Spinal cord (tissue), 10 donors: Measurements from ENCODE around the gene RASGRF1. TPM values are rescaled to one million over a fixed set of nuclear protein-coding genes. Genes with fewer than 3 reads are reported as not detected.

Experiments used
- DNase-seq, 6 donors: peaks; one replicate each; pipeline versions ENCODE4 v3.0.0 to v3.0.0-alpha.2; 2013 to 2015; ENCODE audit warnings: low spot score in 6 of 6, low read depth in 4 of 6
- H3K27ac ChIP-seq: one replicate; pipeline ENCODE4 v1.5.1; 2013; ENCODE audit warnings: low read depth, low read length, control low read depth
- H3K27me3 ChIP-seq: one replicate; pipeline ENCODE4 v1.6.1; 2013; ENCODE audit warnings: low read length; ENCODE audit not compliant: control insufficient read depth, insufficient read depth
- H3K36me3 ChIP-seq: one replicate; pipeline ENCODE4 v1.6.1; 2013; ENCODE audit warnings: low read length; ENCODE audit not compliant: control insufficient read depth, insufficient read depth
- H3K4me1 ChIP-seq: one replicate; pipeline ENCODE4 v1.6.1; 2013; ENCODE audit warnings: low read length; ENCODE audit not compliant: control insufficient read depth, insufficient read depth
- H3K4me3 ChIP-seq: one replicate; pipeline ENCODE4 v1.5.1; 2013; ENCODE audit warnings: low read depth, low read length, control low read depth
- H3K9me3 ChIP-seq: one replicate; pipeline ENCODE4 v1.6.1; 2013; ENCODE audit warnings: low read length; ENCODE audit not compliant: control insufficient read depth, insufficient read depth
- WGBS: methylation state at CpG from one replicate; pipeline ENCODE4 v1.1.5; 2013; ENCODE audit warnings: missing lambda C conversion rate; ENCODE audit not compliant: insufficient coverage; 5-methylcytosine and 5-hydroxymethylcytosine counted together
- polyA plus RNA-seq, 2 donors: library from polyadenylated mRNA; unstranded; fragments of 120-200 nt; gene quantifications; one replicate each; pipeline ENCODE4 v1.2.1, GENCODE V29; 2013; ENCODE audit not compliant: insufficient read length in 2 of 2
- total RNA-seq, 2 donors: library from RNA; depleted of rRNA in 1 of 2; stranded (reverse); fragments of 120-200 nt in 1 of 2; fragments of >200 nt in 1 of 2; gene quantifications; one replicate each; pipeline versions ENCODE4 v1.2.3 to v1.2.4, GENCODE V29; 2013 to 2014
- donor health status: healthy.

RASGRF1 gene
- total and polyA plus RNA-seq, 4 donors, result 4.9 to 42.0 (median 28.1) TPM

- WGBS, result 81% methylated on average over 8 of the region's 10 CpGs
- Histone ChIP-seq H3K27me3 (no peaks in the 10 kb centered on the region), H3K9me3 (peaks cover 3% of the 10 kb centered on the region), H3K27ac (no peak overlapping the region), H3K4me3 (no peak overlapping the region), H3K36me3 (peaks cover 26% of the 10 kb centered on the region), H3K4me1 (peaks cover 37% of the 10 kb centered on the region)
- DNase-seq, result no peak
Observed at GRCh38 chr15:79047676-79048439, 42.7 kb downstream of the RASGRF1 start.

- H3K27ac ChIP-seq, result no peak overlapping the region
- peaks cover 8% of the 10 kb centered on the region for H3K9me3 ChIP-seq
- H3K4me1 ChIP-seq, result peaks cover 26% of the 10 kb centered on the region
- H3K36me3 ChIP-seq, result peaks cover 21% of the 10 kb centered on the region
- 90% methylated on average over 16 of the region's 19 CpGs for WGBS
- no peak for DNase-seq
- H3K27me3 ChIP-seq, result no peaks in the 10 kb centered on the region
- no peak overlapping the region for H3K4me3 ChIP-seq
Observed at GRCh38 chr15:79046691-79047404, 43.7 kb downstream of the RASGRF1 start.

DNA sequence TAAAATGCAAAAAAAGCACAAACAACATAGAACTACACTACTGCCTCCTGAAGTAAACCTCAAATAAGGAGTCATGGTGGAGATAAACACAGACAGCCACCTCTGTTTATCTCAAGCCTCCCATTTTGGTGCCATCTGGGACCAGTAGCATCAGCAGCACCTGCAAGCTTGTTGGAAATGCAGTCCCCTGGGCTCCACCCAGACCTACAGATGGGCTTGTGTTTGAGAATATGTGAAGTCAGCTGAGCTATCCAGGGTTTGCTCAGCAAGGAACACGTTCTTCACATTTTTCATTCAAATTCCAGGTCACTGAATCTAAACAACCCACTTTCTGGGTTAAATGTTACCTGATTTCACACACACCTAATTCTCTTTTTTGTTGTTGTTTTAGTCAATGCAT is 45.5 kb downstream of the RASGRF1 start:
- no peak overlapping the region for H3K27ac ChIP-seq
- no peak for DNase-seq
- no CpG with 5 or more reads among the region's 1 CpG for WGBS
- no peaks in the 10 kb centered on the region for H3K27me3 ChIP-seq
- peaks cover 24% of the 10 kb centered on the region for H3K36me3 ChIP-seq
- H3K9me3 ChIP-seq, result peaks cover 8% of the 10 kb centered on the region
- peaks cover 14% of the 10 kb centered on the region for H3K4me1 ChIP-seq
- no peak overlapping the region for H3K4me3 ChIP-seq

DNA sequence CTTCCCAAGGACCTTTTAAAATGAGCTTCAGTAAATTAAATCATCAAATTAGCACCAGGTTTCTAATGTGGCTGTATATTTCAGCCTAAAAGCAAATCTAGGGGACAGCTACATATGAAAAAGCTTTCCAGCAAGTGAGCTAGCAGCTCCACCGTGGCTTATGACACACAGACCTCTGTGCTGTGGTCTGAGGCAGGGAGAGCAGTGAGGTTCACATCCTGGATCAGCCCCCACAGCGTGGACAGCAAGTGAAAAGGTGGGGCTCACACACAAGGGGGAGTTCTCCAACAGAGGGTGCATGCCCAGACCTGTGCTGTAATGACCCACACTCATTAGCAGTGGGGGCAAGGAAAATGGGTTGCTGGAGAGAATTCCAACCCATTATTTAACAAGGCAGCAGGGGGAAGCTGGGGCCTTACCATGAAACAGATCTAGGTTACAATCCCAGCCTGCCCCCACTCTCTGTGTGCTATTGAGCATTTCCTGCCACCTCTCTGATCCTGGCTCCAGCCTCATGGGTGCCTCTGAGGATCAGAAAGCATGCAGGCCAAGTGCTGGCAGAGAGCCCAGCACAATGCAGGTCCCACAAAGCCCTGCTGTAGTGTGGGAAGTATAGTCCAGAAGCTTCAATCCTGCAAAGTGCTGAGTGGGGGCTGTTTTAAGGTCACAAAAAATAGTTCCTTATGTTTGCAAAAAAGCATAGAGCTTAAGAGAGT is 48.2 kb downstream of the RASGRF1 start:
- H3K4me1 ChIP-seq, result peaks cover 4% of the 10 kb centered on the region
- no peaks in the 10 kb centered on the region for H3K27me3 ChIP-seq
- no peak for DNase-seq
- WGBS, result 54% methylated on average over 2 of the region's 2 CpGs
- H3K4me3 ChIP-seq, result no peak overlapping the region
- peaks cover 14% of the 10 kb centered on the region for H3K36me3 ChIP-seq
- no peak overlapping the region for H3K27ac ChIP-seq
- peaks cover 8% of the 10 kb centered on the region for H3K9me3 ChIP-seq

- whole genome bisulfite sequencing, result 49% methylated on average over 4 of the region's 4 CpGs
- no peak overlapping the region for H3K27ac ChIP-seq
- H3K36me3 ChIP-seq, result peaks cover 12% of the 10 kb centered on the region
- DNase-seq, result peak in 1 of 6 donors; percentile 30
- H3K4me3 ChIP-seq, result no peak overlapping the region
- no peaks in the 10 kb centered on the region for H3K27me3 ChIP-seq
- H3K4me1 ChIP-seq, result peaks cover 4% of the 10 kb centered on the region
- peaks cover 8% of the 10 kb centered on the region for H3K9me3 ChIP-seq
Observed at GRCh38 chr15:79041601-79042168, 48.9 kb downstream of the RASGRF1 start.

GRCh38 chr15:79037848-79038247 is 52.7 kb downstream of the RASGRF1 start:
- DNase-seq, result no peak
- peaks cover 5% of the 10 kb centered on the region for H3K9me3 ChIP-seq
- H3K36me3 ChIP-seq, result peaks cover 26% of the 10 kb centered on the region
- peaks cover 16% of the 10 kb centered on the region for H3K4me1 ChIP-seq
- no peak overlapping the region for H3K4me3 ChIP-seq
- WGBS, result 100% methylated on average over 1 of the region's 1 CpG
- no peaks in the 10 kb centered on the region for H3K27me3 ChIP-seq
- H3K27ac ChIP-seq, result no peak overlapping the region

DNA sequence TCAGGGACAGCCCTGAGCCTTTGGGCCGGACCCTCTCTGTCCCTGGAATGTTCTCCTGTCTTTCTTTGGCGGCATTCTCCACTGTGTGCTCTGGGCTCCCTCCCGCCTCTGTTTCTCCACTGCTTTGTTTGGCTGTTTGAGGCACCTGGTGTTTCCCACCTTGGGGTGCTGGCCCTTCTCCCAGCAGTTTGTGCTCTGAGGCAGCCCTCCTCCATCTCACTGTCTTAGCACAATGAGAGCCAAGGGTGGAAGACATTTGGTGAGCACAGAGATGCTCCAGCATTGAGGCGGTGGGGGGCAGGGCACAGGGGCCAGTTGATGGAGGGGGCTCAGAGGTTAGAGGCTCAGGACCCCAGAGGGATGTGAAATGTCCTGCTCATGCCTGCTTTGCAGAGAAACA is 54.3 kb downstream of the RASGRF1 start:
- H3K4me3 ChIP-seq, result no peak overlapping the region
- H3K9me3 ChIP-seq, result no peaks in the 10 kb centered on the region
- WGBS, result 58% methylated on average over 3 of the region's 4 CpGs
- no peak overlapping the region for H3K27ac ChIP-seq
- DNase-seq, result no peak
- H3K27me3 ChIP-seq, result no peaks in the 10 kb centered on the region
- H3K36me3 ChIP-seq, result peaks cover 42% of the 10 kb centered on the region
- peaks cover 12% of the 10 kb centered on the region for H3K4me1 ChIP-seq

GRCh38 chr15:79035814-79036213 is 54.8 kb downstream of the RASGRF1 start:
- DNase-seq, result no peak
- no peak overlapping the region for H3K4me3 ChIP-seq
- H3K36me3 ChIP-seq, result peaks cover 47% of the 10 kb centered on the region
- H3K27me3 ChIP-seq, result no peaks in the 10 kb centered on the region
- no peak overlapping the region for H3K27ac ChIP-seq
- peaks cover 12% of the 10 kb centered on the region for H3K4me1 ChIP-seq
- 36% methylated on average over 16 of the region's 18 CpGs for WGBS
- H3K9me3 ChIP-seq, result no peaks in the 10 kb centered on the region

GRCh38 chr15:79035111-79035601 is 55.4 kb downstream of the RASGRF1 start:
- Histone ChIP-seq H3K27me3 (no peaks in the 10 kb centered on the region), H3K9me3 (no peaks in the 10 kb centered on the region), H3K27ac (no peak overlapping the region), H3K4me1 (peaks cover 13% of the 10 kb centered on the region), H3K36me3 (peaks cover 48% of the 10 kb centered on the region), H3K4me3 (no peak overlapping the region)
- 58% methylated on average over 9 of the region's 11 CpGs for WGBS
- no peak for DNase-seq
